D721Med (cell line): ENCODE results near the gene ACYP2.

Source experiments
- DNase-seq: peaks from one replicate; pipeline ENCODE4 v3.0.0; 2011; ENCODE audit warnings: low spot score; ENCODE audit not compliant: insufficient read length
- FAIRE-seq: peaks from 2 replicates; lab custom pipeline; 2011; peaks lifted over from hg19 to GRCh38; lab: Jason Lieb, UNC
- CTCF ChIP-seq: IDR thresholded peaks from 2 replicates; pipeline ENCODE4 v1.5.1; 2012; ENCODE audit warnings: mild to moderate bottlenecking, control low read depth; ENCODE audit not compliant: insufficient read depth; ENCODE audit errors: missing control alignments

ACYP2 gene

GRCh38 chr2:54226260-54226659 lies 110.8 kb downstream of the ACYP2 start:
- FAIRE-seq (no peak), DNase-seq (no peak)
- no peak for TF ChIP-seq CTCF

GRCh38 chr2:54227798-54228197 lies 112.4 kb downstream of the ACYP2 start:
- DNase-seq (no peak), FAIRE-seq (no peak)
- TF ChIP-seq CTCF: no peak

- FAIRE-seq (no peak), DNase-seq (no peak)
- no peak for TF ChIP-seq CTCF
Observed at GRCh38 chr2:54228945-54229344, 113.5 kb downstream of the ACYP2 start.

GRCh38 chr2:54233832-54234649 lies 118.6 kb downstream of the ACYP2 start:
- no peak for DNase-seq
- FAIRE-seq: no peak
- TF ChIP-seq CTCF: no peak

DNA sequence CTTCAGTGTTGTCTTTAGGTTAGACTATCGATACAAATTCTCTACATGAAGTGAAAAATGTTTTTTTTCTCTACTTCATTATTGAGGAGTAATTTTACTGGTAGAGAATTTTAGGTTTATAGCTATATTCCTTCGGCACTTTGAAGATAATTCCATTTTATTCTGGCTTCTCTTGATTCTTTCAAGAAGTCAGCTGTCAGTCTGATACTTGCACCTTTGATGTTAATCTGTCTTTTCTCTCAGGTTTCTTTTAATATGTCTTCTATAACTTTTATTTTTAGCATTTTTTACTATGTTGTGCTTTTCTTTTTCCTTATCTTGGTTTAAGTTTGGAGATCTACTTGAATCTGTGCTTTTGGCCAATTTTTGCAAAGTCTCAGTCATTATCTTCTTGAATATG lies 122.0 kb downstream of the ACYP2 start:
- TF ChIP-seq CTCF: no peak
- no peak for DNase-seq
- no peak for FAIRE-seq

DNA sequence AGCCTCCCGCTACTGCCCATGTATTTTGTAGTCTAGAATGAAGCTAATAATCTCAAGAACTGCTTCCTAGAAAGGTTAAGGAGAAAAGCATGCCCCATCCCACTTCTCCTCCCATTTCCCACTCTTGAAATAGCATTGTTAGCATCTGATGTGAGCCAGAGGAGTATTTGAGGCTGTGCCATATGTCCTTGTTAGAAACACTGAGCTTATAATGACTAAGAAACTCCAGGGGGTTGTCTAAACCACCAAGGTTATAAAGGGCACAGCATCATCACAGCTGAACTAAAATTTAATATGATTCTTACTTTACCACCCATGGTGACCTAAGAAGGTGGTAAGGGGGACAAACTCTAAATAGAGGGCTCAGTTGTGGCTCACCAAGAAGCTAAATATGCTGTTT lies 124.0 kb downstream of the ACYP2 start:
- DNase-seq (no peak), FAIRE-seq (no peak)
- TF ChIP-seq CTCF: no peak
